Loucy (cell line): Measurements from ENCODE around the gene IPMK.
A peak's percentile ranks its signal among the peaks of the same experiment; 100 is the strongest.

Experiments used
- H2AFZ ChIP-seq: fragments of 200-600 bp; sonication (generic); 2 replicates; pipeline ENCODE4 v1.6.0; 2016; ENCODE audit warnings: antibody characterized with exemption, mild to moderate bottlenecking, low read length, moderate library complexity
- H3F3A ChIP-seq: fragments of 200-600 bp; 2 replicates; pipeline ENCODE4 v1.6.0; 2016; ENCODE audit warnings: antibody characterized with exemption, low read depth, mild to moderate bottlenecking
- H3K27me3 ChIP-seq: fragments of 200-600 bp; sonication (generic); 2 replicates; pipeline ENCODE4 v1.6.1; 2014; ENCODE audit warnings: low read length, mild to moderate bottlenecking; ENCODE audit not compliant: insufficient read depth, poor library complexity, severe bottlenecking
- H3K36me3 ChIP-seq: fragments of 200-600 bp; sonication (generic); 2 replicates; pipeline ENCODE4 v1.6.1; 2016; ENCODE audit warnings: low read length; ENCODE audit not compliant: insufficient read depth
- H3K4me1 ChIP-seq: fragments of 200-600 bp; sonication (generic); 2 replicates; pipeline ENCODE4 v1.5.1; 2014; ENCODE audit warnings: low read length, mild to moderate bottlenecking; ENCODE audit not compliant: insufficient read depth, poor library complexity, severe bottlenecking
- H3K4me2 ChIP-seq: fragments of 200-600 bp; sonication (generic); 2 replicates; pipeline ENCODE4 v1.6.0; 2014; ENCODE audit warnings: antibody characterized with exemption, low read length, low read depth, mild to moderate bottlenecking; ENCODE audit not compliant: poor library complexity, severe bottlenecking
- H3K4me3 ChIP-seq: fragments of 200-600 bp; sonication (generic); 2 replicates; pipeline ENCODE4 v1.5.1; 2014; ENCODE audit warnings: low read length, mild to moderate bottlenecking, mixed read lengths; ENCODE audit not compliant: poor library complexity, severe bottlenecking
- H3K79me2 ChIP-seq: fragments of 200-600 bp; sonication (generic); 2 replicates; pipeline ENCODE4 v1.6.1; 2014; ENCODE audit warnings: low read length; ENCODE audit not compliant: insufficient read depth
- H3K9ac ChIP-seq: fragments of 200-600 bp; sonication (generic); 2 replicates; pipeline ENCODE4 v1.6.0; 2014; ENCODE audit warnings: mild to moderate bottlenecking, low read depth, low read length, moderate library complexity; ENCODE audit not compliant: poor library complexity, severe bottlenecking
- H3K9me2 ChIP-seq: fragments of 200-600 bp; sonication (generic); replicated peaks from 2 replicates; pipeline ENCODE4 v1.6.1; 2016; ENCODE audit warnings: low read depth, low read length, mixed read lengths
- H3K9me3 ChIP-seq: fragments of 200-600 bp; sonication (generic); 2 replicates; pipeline ENCODE4 v1.6.1; 2014; ENCODE audit warnings: mild to moderate bottlenecking, antibody characterized with exemption, low read length, low read depth; ENCODE audit not compliant: insufficient read depth
- H4K20me1 ChIP-seq: fragments of 200-600 bp; sonication (generic); 2 replicates; pipeline ENCODE4 v1.6.0; 2014; ENCODE audit warnings: antibody characterized with exemption, low read length, mild to moderate bottlenecking; ENCODE audit not compliant: insufficient read depth, poor library complexity, severe bottlenecking
- CTCF ChIP-seq: fragments of 200-600 bp; sonication (generic); conservative IDR thresholded peaks from 2 replicates; pipeline ENCODE4 v1.5.1; 2014; ENCODE audit warnings: mild to moderate bottlenecking, antibody characterized with exemption, low read length
- EZH2phosphoT487 ChIP-seq: fragments of 200-600 bp; IDR thresholded peaks from 2 replicates; pipeline ENCODE4 v1.6.1; 2018; ENCODE audit warnings: antibody characterized with exemption, mild to moderate bottlenecking, moderate library complexity, borderline replicate concordance

The IPMK gene

DNA sequence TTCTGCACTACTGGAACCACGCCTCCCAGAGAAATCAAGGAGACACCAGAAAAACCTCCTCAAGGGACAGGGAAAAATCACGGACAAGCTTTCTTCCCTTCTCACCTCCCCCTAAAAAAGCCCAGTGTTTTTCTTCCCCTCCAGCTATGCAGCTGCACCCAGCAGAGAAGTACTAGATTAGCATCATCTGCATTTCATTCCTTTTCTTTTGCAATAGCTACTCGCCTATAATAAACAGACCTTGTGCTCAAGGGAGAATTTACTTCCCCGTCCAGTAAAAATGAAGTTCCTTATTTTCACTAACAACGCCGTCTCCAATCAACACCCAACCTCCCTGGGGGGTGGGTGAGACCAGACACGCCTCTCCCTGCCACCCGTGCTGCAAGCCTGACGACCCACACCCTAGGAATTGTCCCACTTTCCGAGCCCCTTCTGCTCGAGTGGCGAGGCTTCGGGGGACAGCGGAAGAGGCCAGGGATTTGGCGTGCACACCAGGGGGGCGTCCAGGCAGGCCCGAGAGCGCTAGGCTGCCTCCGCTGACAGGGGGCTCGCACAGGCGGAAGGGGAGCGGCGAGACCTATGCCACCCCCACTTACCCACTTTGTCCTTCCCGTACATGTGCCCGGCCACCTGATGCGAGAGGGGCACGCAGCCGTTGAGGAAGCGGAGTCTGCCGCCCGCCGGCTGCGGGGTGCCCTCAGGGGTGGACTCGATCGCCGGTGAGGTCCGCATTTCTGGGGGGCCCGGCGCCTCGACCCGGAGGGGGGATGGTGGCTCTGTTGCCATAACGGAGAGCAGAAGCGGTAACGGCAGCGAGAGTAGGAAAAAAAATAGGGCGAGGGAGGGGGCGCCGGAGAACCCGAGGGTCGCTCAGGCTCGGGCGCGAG lies 625 bp downstream of the IPMK start:
- TF ChIP-seq EZH2phosphoT487, result no peak
- no peak for TF ChIP-seq CTCF
- Histone ChIP-seq H3K9me3 (no peaks in the 10 kb centered on the region), H3K79me2 (peaks cover 67% of the 10 kb centered on the region), H3K9ac (peak overlapping the region; percentile 63), H3F3A (no peaks in the 10 kb centered on the region), H2AFZ (peak overlapping the region; percentile 83), H3K4me3 (peak overlapping the region; percentile 85), H3K4me2 (peak overlapping the region; percentile 94), H3K4me1 (peaks cover 42% of the 10 kb centered on the region), H3K9me2 (no peaks in the 10 kb centered on the region), H3K27me3 (no peaks in the 10 kb centered on the region), H3K36me3 (no peaks in the 10 kb centered on the region), H4K20me1 (peaks cover 41% of the 10 kb centered on the region)

GRCh38 chr10:58266003-58266825 lies 1.5 kb downstream of the IPMK start:
- Histone ChIP-seq H4K20me1 (peaks cover 43% of the 10 kb centered on the region), H3K9me2 (no peaks in the 10 kb centered on the region), H3K36me3 (no peaks in the 10 kb centered on the region), H2AFZ (peak overlapping the region; percentile 14; the same call in 1 of the 2 replicates), H3K27me3 (no peaks in the 10 kb centered on the region), H3K79me2 (peaks cover 74% of the 10 kb centered on the region), H3F3A (no peaks in the 10 kb centered on the region), H3K9ac (peak overlapping the region; percentile 63), H3K4me2 (peak overlapping the region; percentile 94), H3K4me1 (peaks cover 42% of the 10 kb centered on the region), H3K9me3 (no peaks in the 10 kb centered on the region), H3K4me3 (peak overlapping the region; percentile 85)
- no peak for TF ChIP-seq EZH2phosphoT487
- no peak for TF ChIP-seq CTCF

DNA sequence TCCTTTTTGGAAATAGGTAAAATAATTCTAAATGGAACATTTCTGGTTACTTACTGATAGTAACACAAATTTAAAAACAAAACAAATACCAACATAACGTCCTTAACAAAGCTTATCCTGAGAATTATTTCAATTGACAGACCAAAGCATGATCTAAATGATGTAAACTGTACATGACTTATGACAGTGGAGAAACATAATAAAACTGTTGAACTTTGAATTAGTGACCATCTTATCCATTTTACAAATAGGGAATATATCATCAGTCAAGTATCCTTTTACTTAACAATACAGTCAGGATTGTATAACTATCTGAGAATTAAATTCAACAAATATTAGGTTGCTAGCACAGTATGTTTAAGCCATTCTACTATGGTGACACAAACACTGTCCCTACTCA lies 2.4 kb downstream of the IPMK start:
- H3K9me2 ChIP-seq, result no peaks in the 10 kb centered on the region
- peak overlapping the region; percentile 85 for H3K4me3 ChIP-seq
- H3K9ac ChIP-seq, result peak overlapping the region; percentile 63
- no peaks in the 10 kb centered on the region for H3K27me3 ChIP-seq
- no peaks in the 10 kb centered on the region for H3K36me3 ChIP-seq
- H2AFZ ChIP-seq, result no peak overlapping the region
- peak overlapping the region; percentile 94 for H3K4me2 ChIP-seq
- no peaks in the 10 kb centered on the region for H3K9me3 ChIP-seq
- no peaks in the 10 kb centered on the region for H3F3A ChIP-seq
- H3K4me1 ChIP-seq, result peaks cover 38% of the 10 kb centered on the region
- no peak for TF ChIP-seq EZH2phosphoT487
- no peak for TF ChIP-seq CTCF
- H4K20me1 ChIP-seq, result peaks cover 52% of the 10 kb centered on the region
- peaks cover 77% of the 10 kb centered on the region for H3K79me2 ChIP-seq
